ENCODE data around the gene CFAP77. TPM values are rescaled to one million over a fixed set of nuclear protein-coding genes. Genes with fewer than 3 reads are reported as not detected.

The CFAP77 gene
- polyA plus RNA-seq, 1 donor from 2014 or later, result not detected

GRCh38 chr9:132516301-132516700 lies 106.3 kb downstream of the CFAP77 start:
- Histone ChIP-seq H3K79me2 (replicated peaks; ENCODE audit: insufficient read depth, low read length) (no peaks in the 10 kb centered on the region), H4K20me1 (ENCODE audit: insufficient read depth) (no peaks in the 10 kb centered on the region), H3K4me3 (ENCODE audit: low read length) (no peak overlapping the region), H3K4me2 (ENCODE audit: low read length) (no peak overlapping the region), H3K36me3 (ENCODE audit: insufficient read depth, low read length) (no peaks in the 10 kb centered on the region), H3K27me3 (ENCODE audit: insufficient read depth, low read depth, low read length) (no peaks in the 10 kb centered on the region), H3K9me3 (ENCODE audit: low read length) (no peaks in the 10 kb centered on the region), H3K27ac (ENCODE audit: low read length) (no peak overlapping the region), H3K9me2 (ENCODE audit: insufficient read depth, low read length) (no peaks in the 10 kb centered on the region), H3K9ac (ENCODE audit: low read length) (no peak overlapping the region), H3F3A (ENCODE audit: insufficient read depth, low read length, poor library complexity, severe bottlenecking) (no peaks in the 10 kb centered on the region), H2AFZ (ENCODE audit: low read depth, low read length) (no peak overlapping the region)
- TF ChIP-seq, protein P1, sequence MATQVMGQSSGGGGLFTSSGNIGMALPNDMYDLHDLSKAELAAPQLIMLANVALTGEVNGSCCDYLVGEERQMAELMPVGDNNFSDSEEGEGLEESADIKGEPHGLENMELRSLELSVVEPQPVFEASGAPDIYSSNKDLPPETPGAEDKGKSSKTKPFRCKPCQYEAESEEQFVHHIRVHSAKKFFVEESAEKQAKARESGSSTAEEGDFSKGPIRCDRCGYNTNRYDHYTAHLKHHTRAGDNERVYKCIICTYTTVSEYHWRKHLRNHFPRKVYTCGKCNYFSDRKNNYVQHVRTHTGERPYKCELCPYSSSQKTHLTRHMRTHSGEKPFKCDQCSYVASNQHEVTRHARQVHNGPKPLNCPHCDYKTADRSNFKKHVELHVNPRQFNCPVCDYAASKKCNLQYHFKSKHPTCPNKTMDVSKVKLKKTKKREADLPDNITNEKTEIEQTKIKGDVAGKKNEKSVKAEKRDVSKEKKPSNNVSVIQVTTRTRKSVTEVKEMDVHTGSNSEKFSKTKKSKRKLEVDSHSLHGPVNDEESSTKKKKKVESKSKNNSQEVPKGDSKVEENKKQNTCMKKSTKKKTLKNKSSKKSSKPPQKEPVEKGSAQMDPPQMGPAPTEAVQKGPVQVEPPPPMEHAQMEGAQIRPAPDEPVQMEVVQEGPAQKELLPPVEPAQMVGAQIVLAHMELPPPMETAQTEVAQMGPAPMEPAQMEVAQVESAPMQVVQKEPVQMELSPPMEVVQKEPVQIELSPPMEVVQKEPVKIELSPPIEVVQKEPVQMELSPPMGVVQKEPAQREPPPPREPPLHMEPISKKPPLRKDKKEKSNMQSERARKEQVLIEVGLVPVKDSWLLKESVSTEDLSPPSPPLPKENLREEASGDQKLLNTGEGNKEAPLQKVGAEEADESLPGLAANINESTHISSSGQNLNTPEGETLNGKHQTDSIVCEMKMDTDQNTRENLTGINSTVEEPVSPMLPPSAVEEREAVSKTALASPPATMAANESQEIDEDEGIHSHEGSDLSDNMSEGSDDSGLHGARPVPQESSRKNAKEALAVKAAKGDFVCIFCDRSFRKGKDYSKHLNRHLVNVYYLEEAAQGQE (IDR thresholded peaks at IDR 0.05; ENCODE audit: borderline replicate concordance), result no peak

DNA sequence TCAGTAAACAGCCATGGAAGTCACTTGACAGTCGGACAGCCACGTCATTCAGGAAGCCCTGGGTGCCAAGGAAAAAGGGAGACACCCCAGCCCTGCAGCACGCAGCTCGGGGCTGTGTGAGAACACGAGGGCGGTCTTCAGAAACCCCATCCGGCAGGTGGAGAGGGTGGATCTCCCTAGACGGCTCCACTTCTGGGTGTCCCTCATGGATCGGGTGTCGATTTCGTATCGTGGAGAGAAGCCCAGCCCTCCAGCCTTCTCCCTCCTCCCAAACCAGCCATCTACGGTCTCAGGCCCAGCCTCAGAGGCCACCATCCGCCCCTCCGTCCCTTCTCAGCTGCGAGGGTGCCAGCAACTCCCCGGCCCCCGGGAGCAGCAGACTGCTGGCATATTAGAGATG lies 106.9 kb downstream of the CFAP77 start:
- Histone ChIP-seq H3K4me2 (ENCODE audit: low read length) (no peak overlapping the region), H4K20me1 (ENCODE audit: insufficient read depth) (no peaks in the 10 kb centered on the region), H3K9me2 (ENCODE audit: insufficient read depth, low read length) (no peaks in the 10 kb centered on the region), H3K9me3 (ENCODE audit: low read length) (no peaks in the 10 kb centered on the region), H3K79me2 (replicated peaks; ENCODE audit: insufficient read depth, low read length) (no peaks in the 10 kb centered on the region), H3K9ac (ENCODE audit: low read length) (no peak overlapping the region), H3K27ac (ENCODE audit: low read length) (no peak overlapping the region), H3K36me3 (ENCODE audit: insufficient read depth, low read length) (no peaks in the 10 kb centered on the region), H3F3A (ENCODE audit: insufficient read depth, low read length, poor library complexity, severe bottlenecking) (no peaks in the 10 kb centered on the region), H3K27me3 (ENCODE audit: insufficient read depth, low read depth, low read length) (no peaks in the 10 kb centered on the region), H3K4me3 (ENCODE audit: low read length) (no peak overlapping the region), H2AFZ (ENCODE audit: low read depth, low read length) (no peak overlapping the region)
- TF ChIP-seq EZH2 (IDR thresholded peaks at IDR 0.05; ENCODE audit: borderline replicate concordance, insufficient read depth, low read length, poor library complexity, severe bottlenecking), result no peak

DNA sequence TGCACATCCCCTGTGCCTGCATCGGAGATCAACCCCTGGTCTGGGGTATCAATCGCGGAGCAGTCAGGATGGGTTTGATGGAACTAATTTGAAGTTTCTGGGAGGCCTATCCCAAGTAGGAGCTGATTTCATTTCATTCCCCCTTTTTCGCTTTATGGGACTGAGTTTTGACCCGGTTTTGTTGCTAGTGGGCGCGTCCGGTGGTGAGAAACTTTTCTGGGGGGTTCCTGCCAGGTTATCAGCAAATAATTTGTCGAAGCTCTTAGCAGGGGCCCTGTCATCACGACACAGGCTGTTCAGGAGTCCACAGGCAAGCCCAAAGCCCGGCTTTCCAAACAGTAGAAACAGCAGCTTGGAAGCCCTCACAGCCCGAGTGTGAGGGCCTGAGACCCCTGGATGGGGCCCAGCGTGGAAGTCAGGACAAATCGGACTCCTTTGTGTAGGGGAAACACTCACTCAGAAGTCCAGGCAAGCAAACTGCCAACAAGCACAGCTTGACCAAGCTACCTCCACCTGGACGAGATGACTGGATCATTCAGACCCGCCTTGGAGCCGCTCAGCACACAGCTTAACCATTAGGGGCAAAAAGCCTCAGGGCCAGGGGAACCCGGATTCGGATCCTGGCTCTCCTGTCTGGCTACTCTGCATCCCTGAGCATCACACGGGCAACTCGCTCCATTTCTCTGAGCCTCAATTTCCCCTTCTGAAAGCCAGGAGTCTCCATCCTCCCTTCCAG lies 108.0 kb downstream of the CFAP77 start:
- H3K9ac ChIP-seq (ENCODE audit: low read length), result no peak overlapping the region
- H3K4me3 ChIP-seq (ENCODE audit: low read length), result no peak overlapping the region
- no peak overlapping the region for H2AFZ ChIP-seq (ENCODE audit: low read depth, low read length)
- H3K36me3 ChIP-seq (ENCODE audit: insufficient read depth, low read length), result no peaks in the 10 kb centered on the region
- no peaks in the 10 kb centered on the region for H4K20me1 ChIP-seq (ENCODE audit: insufficient read depth)
- H3K9me3 ChIP-seq (ENCODE audit: low read length), result no peaks in the 10 kb centered on the region
- no peaks in the 10 kb centered on the region for H3K79me2 ChIP-seq (replicated peaks; ENCODE audit: insufficient read depth, low read length)
- H3K27me3 ChIP-seq (ENCODE audit: insufficient read depth, low read depth, low read length), result no peaks in the 10 kb centered on the region
- H3K4me2 ChIP-seq (ENCODE audit: low read length), result no peak overlapping the region
- no peak overlapping the region for H3K27ac ChIP-seq (ENCODE audit: low read length)
- no peaks in the 10 kb centered on the region for H3F3A ChIP-seq (ENCODE audit: insufficient read depth, low read length, poor library complexity, severe bottlenecking)
- TF ChIP-seq EP300 (conservative IDR thresholded peaks at IDR 0.05; ENCODE audit: poor library complexity, severe bottlenecking), result no peak
- no peak for TF ChIP-seq SMC3 (conservative IDR thresholded peaks at IDR 0.05; ENCODE audit: poor library complexity)
- TF ChIP-seq EZH2 (IDR thresholded peaks at IDR 0.05; ENCODE audit: borderline replicate concordance, insufficient read depth, low read length, poor library complexity, severe bottlenecking), result no peak
- TF ChIP-seq, protein P1 (IDR thresholded peaks at IDR 0.05; ENCODE audit: borderline replicate concordance), result no peak
- TF ChIP-seq POLR2AphosphoS5 (IDR thresholded peaks at IDR 0.05), result no peak
- no peak for TF ChIP-seq MXI1 (conservative IDR thresholded peaks at IDR 0.05; ENCODE audit: poor library complexity, severe bottlenecking)
- no peak for TF ChIP-seq RAD21 (conservative IDR thresholded peaks at IDR 0.05)
- no peak for TF ChIP-seq TAF1 (IDR thresholded peaks at IDR 0.05; ENCODE audit: low read depth)
- TF ChIP-seq, protein P2, sequence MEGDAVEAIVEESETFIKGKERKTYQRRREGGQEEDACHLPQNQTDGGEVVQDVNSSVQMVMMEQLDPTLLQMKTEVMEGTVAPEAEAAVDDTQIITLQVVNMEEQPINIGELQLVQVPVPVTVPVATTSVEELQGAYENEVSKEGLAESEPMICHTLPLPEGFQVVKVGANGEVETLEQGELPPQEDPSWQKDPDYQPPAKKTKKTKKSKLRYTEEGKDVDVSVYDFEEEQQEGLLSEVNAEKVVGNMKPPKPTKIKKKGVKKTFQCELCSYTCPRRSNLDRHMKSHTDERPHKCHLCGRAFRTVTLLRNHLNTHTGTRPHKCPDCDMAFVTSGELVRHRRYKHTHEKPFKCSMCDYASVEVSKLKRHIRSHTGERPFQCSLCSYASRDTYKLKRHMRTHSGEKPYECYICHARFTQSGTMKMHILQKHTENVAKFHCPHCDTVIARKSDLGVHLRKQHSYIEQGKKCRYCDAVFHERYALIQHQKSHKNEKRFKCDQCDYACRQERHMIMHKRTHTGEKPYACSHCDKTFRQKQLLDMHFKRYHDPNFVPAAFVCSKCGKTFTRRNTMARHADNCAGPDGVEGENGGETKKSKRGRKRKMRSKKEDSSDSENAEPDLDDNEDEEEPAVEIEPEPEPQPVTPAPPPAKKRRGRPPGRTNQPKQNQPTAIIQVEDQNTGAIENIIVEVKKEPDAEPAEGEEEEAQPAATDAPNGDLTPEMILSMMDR (IDR thresholded peaks at IDR 0.05; ENCODE audit: poor library complexity, severe bottlenecking), result no peak
- no peaks in the 10 kb centered on the region for H3K9me2 ChIP-seq (ENCODE audit: insufficient read depth, low read length)
